H9 (cell line): ENCODE data around the gene SLC5A2. TPM values are rescaled to one million over a fixed set of nuclear protein-coding genes. Genes with fewer than 3 reads are reported as not detected.

ENCODE experiments used
- DNase-seq: peaks from one replicate; pipeline ENCODE4 v3.0.0-alpha.2; 2017
- H2AFZ ChIP-seq: one replicate; pipeline ENCODE4 v1.6.1; 2013; ENCODE audit warnings: mild to moderate bottlenecking, low read length, control low read depth, moderate library complexity
- H2AK5ac ChIP-seq: 2 replicates; pipeline ENCODE4 v1.6.1; 2013; ENCODE audit warnings: low read length, control low read depth, mixed read lengths; ENCODE audit not compliant: insufficient read length
- H2BK120ac ChIP-seq: one replicate; pipeline ENCODE4 v1.6.1; 2013; ENCODE audit warnings: low read depth, mild to moderate bottlenecking, low read length, control low read depth, inconsistent platforms; ENCODE audit not compliant: poor library complexity, severe bottlenecking
- H2BK12ac ChIP-seq: 2 replicates; pipeline ENCODE4 v1.6.1; 2013; ENCODE audit warnings: low read length, control low read depth, mixed read lengths, low read depth; ENCODE audit not compliant: insufficient read length
- H2BK15ac ChIP-seq: 2 replicates; pipeline ENCODE4 v1.6.1; 2013; ENCODE audit warnings: low read depth, low read length, control low read depth
- H2BK20ac ChIP-seq: one replicate; pipeline ENCODE4 v1.6.1; 2013; ENCODE audit warnings: low read depth, mild to moderate bottlenecking, low read length, control low read depth, inconsistent platforms; ENCODE audit not compliant: poor library complexity, severe bottlenecking
- H2BK5ac ChIP-seq: 2 replicates; pipeline ENCODE4 v1.6.1; 2013; ENCODE audit warnings: low read length, control low read depth, mixed read lengths; ENCODE audit not compliant: insufficient read length
- H3K14ac ChIP-seq: 2 replicates; pipeline ENCODE4 v1.6.1; 2013; ENCODE audit warnings: low read length, control low read depth; ENCODE audit not compliant: insufficient read depth
- H3K18ac ChIP-seq: 2 replicates; pipeline ENCODE4 v1.6.1; 2013; ENCODE audit warnings: low read depth, mild to moderate bottlenecking, mixed read lengths, low read length, control low read depth; ENCODE audit not compliant: insufficient read length
- H3K23ac ChIP-seq: 2 replicates; pipeline ENCODE4 v1.6.1; 2013; ENCODE audit warnings: low read length, control low read depth, mixed read lengths, low read depth; ENCODE audit not compliant: insufficient read length
- H3K23me2 ChIP-seq: 2 replicates; pipeline ENCODE4 v1.6.1; 2013; ENCODE audit warnings: low read depth, mild to moderate bottlenecking, mixed read lengths, low read length, control low read depth; ENCODE audit not compliant: insufficient read length, poor library complexity, severe bottlenecking
- H3K27ac ChIP-seq: 2 replicates; pipeline ENCODE4 v1.5.1; 2013; ENCODE audit warnings: low read length, control low read depth, mixed read lengths, low read depth; ENCODE audit not compliant: insufficient read length
- H3K27me3 ChIP-seq: 2 replicates; pipeline ENCODE4 v1.6.1; 2013; ENCODE audit warnings: low read length, control low read depth, inconsistent platforms; ENCODE audit not compliant: insufficient read depth
- H3K4ac ChIP-seq: 2 replicates; pipeline ENCODE4 v1.6.1; 2013; ENCODE audit warnings: low read depth, mild to moderate bottlenecking, control low read depth, inconsistent platforms, low read length, moderate library complexity
- H3K4me1 ChIP-seq: 2 replicates; pipeline ENCODE4 v1.6.1; 2013; ENCODE audit warnings: low read length, control low read depth, inconsistent platforms; ENCODE audit not compliant: insufficient read depth
- H3K4me2 ChIP-seq: 2 replicates; pipeline ENCODE4 v1.6.1; 2013; ENCODE audit warnings: low read length, control low read depth, mixed read lengths; ENCODE audit not compliant: insufficient read length, insufficient read depth
- H3K56ac ChIP-seq: 2 replicates; pipeline ENCODE4 v1.6.1; 2013; ENCODE audit warnings: low read depth, mild to moderate bottlenecking, mixed read lengths, low read length, control low read depth; ENCODE audit not compliant: insufficient read length
- H3K79me1 ChIP-seq: 2 replicates; pipeline ENCODE4 v1.6.1; 2013; ENCODE audit warnings: low read depth, mild to moderate bottlenecking, moderate library complexity, low read length, control low read depth, inconsistent platforms; ENCODE audit not compliant: insufficient read depth, poor library complexity, severe bottlenecking
- H3K79me2 ChIP-seq: 2 replicates; pipeline ENCODE4 v1.6.1; 2013; ENCODE audit warnings: low read length, control low read depth, inconsistent platforms; ENCODE audit not compliant: insufficient read depth
- H3K9ac ChIP-seq: 2 replicates; pipeline ENCODE4 v1.6.1; 2013; ENCODE audit warnings: low read length, control low read depth, mixed read lengths; ENCODE audit not compliant: insufficient read length; ENCODE audit errors: extremely low read depth
- H3K9me3 ChIP-seq: one replicate; pipeline ENCODE4 v1.6.1; 2013; ENCODE audit warnings: low read depth, low read length, inconsistent platforms; ENCODE audit not compliant: control insufficient read depth
- H3T11ph ChIP-seq: one replicate; pipeline ENCODE4 v1.6.1; 2013; ENCODE audit warnings: mild to moderate bottlenecking, low read length, control low read depth, inconsistent platforms
- H4K20me1 ChIP-seq: one replicate; pipeline ENCODE4 v1.6.1; 2013; ENCODE audit not compliant: control insufficient read depth, insufficient read length, insufficient read depth
- H4K5ac ChIP-seq: 2 replicates; pipeline ENCODE4 v1.6.1; 2013; ENCODE audit warnings: low read depth, mild to moderate bottlenecking, mixed read lengths, low read length, control low read depth; ENCODE audit not compliant: insufficient read length
- H4K8ac ChIP-seq: replicated peaks from 2 replicates; pipeline ENCODE4 v1.6.1; 2013; ENCODE audit warnings: low read length, control low read depth, mixed read lengths, low read depth; ENCODE audit not compliant: insufficient read length
- H4K91ac ChIP-seq: 2 replicates; pipeline ENCODE4 v1.6.1; 2013; ENCODE audit warnings: low read depth, mild to moderate bottlenecking, moderate library complexity, mixed read lengths, low read length, control low read depth; ENCODE audit not compliant: insufficient read length
- H3K27ac Mint-ChIP-seq, 3 experiments: 2 replicates in 2 of 3; 3 replicates in 1 of 3; pipeline ENCODE4 v1.8.0; 2020 to 2021; ENCODE audit warnings: mixed read lengths in 3 of 3, mild to moderate bottlenecking in 1 of 3, moderate library complexity in 1 of 3
- H3K27me3 Mint-ChIP-seq: 2 replicates; pipeline ENCODE4 v1.8.0; 2021; ENCODE audit warnings: low read depth, mild to moderate bottlenecking, moderate library complexity, mixed read lengths
- H3K36me3 Mint-ChIP-seq, 3 experiments: 2 replicates in 2 of 3; 3 replicates in 1 of 3; pipeline ENCODE4 v1.8.0; 2020 to 2021; ENCODE audit warnings: low read depth in 3 of 3, mixed read lengths in 3 of 3; ENCODE audit not compliant: insufficient read depth in 1 of 3
- H3K4me1 Mint-ChIP-seq, 2 experiments: 2 replicates each; pipeline ENCODE4 v1.8.0; 2020; ENCODE audit warnings: mixed read lengths in 2 of 2
- H3K4me3 Mint-ChIP-seq, 2 experiments: 2 replicates in 1 of 2; 3 replicates in 1 of 2; pipeline ENCODE4 v1.8.0; 2020 to 2021; ENCODE audit warnings: mild to moderate bottlenecking in 2 of 2, mixed read lengths in 2 of 2, moderate library complexity in 1 of 2
- H3K9me3 Mint-ChIP-seq, 2 experiments: 2 replicates in 1 of 2; 3 replicates in 1 of 2; pipeline ENCODE4 v1.8.0; 2020; ENCODE audit warnings: mild to moderate bottlenecking in 2 of 2, mixed read lengths in 2 of 2, moderate library complexity in 1 of 2
- CTCF ChIP-seq: fragments of 200-600 bp; sonication (generic); conservative IDR thresholded peaks from 3 replicates; pipeline ENCODE4 v1.8.0; 2021; ENCODE audit warnings: antibody characterized with exemption, mild to moderate bottlenecking
- total RNA-seq: library from RNA; stranded (reverse); gene quantifications from 2 replicates; pipeline ENCODE4 v1.2.1, GENCODE V29; 2021

The SLC5A2 gene
- total RNA-seq, 1 experiment from 2014 or later = 0.52 TPM

DNA sequence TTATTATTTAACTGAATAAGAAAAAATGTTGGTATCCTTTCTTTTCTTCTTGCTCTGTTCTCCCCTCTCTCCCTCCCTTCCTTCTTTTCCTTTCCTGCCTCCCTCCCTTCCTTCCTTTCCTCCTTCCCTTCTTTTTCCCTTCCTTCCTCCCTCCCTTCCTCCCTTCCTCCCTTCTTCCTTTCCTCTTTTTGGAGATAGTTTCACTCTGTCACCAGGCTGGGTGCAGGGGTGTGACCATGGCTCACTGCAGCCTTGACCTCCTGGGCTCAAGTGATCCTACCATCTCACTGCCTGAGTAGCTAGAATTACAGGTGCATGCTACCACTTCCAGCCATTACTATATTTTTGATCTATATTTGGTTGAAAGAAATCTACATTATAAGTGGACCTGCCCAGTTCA, 31.0 kb downstream of the SLC5A2 start:
- Histone ChIP-seq H3K9me3 (no peaks in the 10 kb centered on the region), H3T11ph (no peak overlapping the region), H3K79me1 (no peaks in the 10 kb centered on the region), H3K14ac (no peak overlapping the region), H4K8ac (no peak overlapping the region), H3K4me1 (no peaks in the 10 kb centered on the region), H2AFZ (no peak overlapping the region), H3K79me2 (no peaks in the 10 kb centered on the region), H4K91ac (no peak overlapping the region), H2BK120ac (no peak overlapping the region), H3K18ac (no peak overlapping the region), H4K20me1 (no peaks in the 10 kb centered on the region), H3K27me3 (no peaks in the 10 kb centered on the region), H3K4ac (no peak overlapping the region), H4K5ac (no peak overlapping the region), H2BK5ac (no peak overlapping the region), H3K4me2 (no peak overlapping the region), H3K23ac (no peak overlapping the region), H2BK15ac (no peak overlapping the region), H2BK12ac (no peak overlapping the region), H3K9ac (no peak overlapping the region), H3K23me2 (no peaks in the 10 kb centered on the region), H3K27ac (no peak overlapping the region), H2BK20ac (no peak overlapping the region), H2AK5ac (no peak overlapping the region), H3K56ac (no peak overlapping the region)
- Mint-ChIP-seq H3K4me3 (no peak overlapping the region; a peak in 1 of 5 replicates), H3K9me3 (peaks cover 15 to 21% of the 10 kb centered on the region in 2 experiments), H3K27me3 (peaks cover 4% of the 10 kb centered on the region), H3K36me3 (peaks cover 4 to 5% (median 4%) of the 10 kb centered on the region in 3 experiments; a peak in 6 of 7 replicates), H3K4me1 (peaks cover 21 to 33% of the 10 kb centered on the region in 2 experiments), H3K27ac (peak overlapping the region in 1 of 3 experiments; percentile 90; a peak in 1 of 7 replicates)
- TF ChIP-seq CTCF = no peak
- no peak for DNase-seq
